Vagina (tissue), 2 donors: ENCODE measurements around the gene C11orf65. TPM values are rescaled to one million over a fixed set of nuclear protein-coding genes. Genes with fewer than 3 reads are reported as not detected.

Experiments
- DNase-seq, 2 donors: peaks; one replicate each; pipeline ENCODE4 v3.0.0-alpha.2; 2017; ENCODE audit errors: extremely low spot score in 2 of 2
- H3K27ac ChIP-seq: fragments of 200-600 bp; sonication (generic); one replicate; pipeline ENCODE4 v1.5.1; 2019
- H3K27me3 ChIP-seq: fragments of 200-600 bp; sonication (generic); one replicate; pipeline ENCODE4 v1.5.1; 2019
- H3K36me3 ChIP-seq, 2 donors: fragments of 200-600 bp; sonication (generic); one replicate each; pipeline ENCODE4 v1.5.1; 2017 to 2019
- H3K4me1 ChIP-seq: fragments of 200-600 bp; sonication (generic); one replicate; pipeline ENCODE4 v1.5.1; 2019
- H3K4me3 ChIP-seq, 2 donors: fragments of 200-600 bp; sonication (generic); 1 replicate in 1 of 2; 2 replicates in 1 of 2; pipeline ENCODE4 v1.5.1; 2016 to 2019
- H3K9me3 ChIP-seq: fragments of 200-600 bp; sonication (generic); one replicate; pipeline ENCODE4 v1.5.1; 2019
- CTCF ChIP-seq, 3 experiments: fragments of 450-650 bp in 2 of 3; fragments of 200-600 bp in 1 of 3; sonication (generic) in 1 of 3; IDR thresholded peaks; one replicate each; pipeline ENCODE4 v1.5.1; 2017 to 2019; ENCODE audit warnings: antibody characterized with exemption in 3 of 3, mild to moderate bottlenecking in 2 of 3, moderate library complexity in 2 of 3
- POLR2A ChIP-seq, 2 donors: fragments of 450-650 bp; IDR thresholded peaks; one replicate each; pipeline ENCODE4 v1.6.1; 2017; ENCODE audit warnings: antibody characterized with exemption in 2 of 2, mild to moderate bottlenecking in 2 of 2, moderate library complexity in 2 of 2
- POLR2AphosphoS5 ChIP-seq, 2 donors: sonication (generic); formaldehyde crosslinking; IDR thresholded peaks; one replicate each; pipeline ENCODE4 v1.9.0; 2017; ENCODE audit warnings: antibody characterized with exemption in 2 of 2, mild to moderate bottlenecking in 2 of 2, low read depth in 1 of 2; ENCODE audit not compliant: insufficient read depth in 1 of 2
- intact Hi-C: fragments of 100-400 bp; cut with DNase I; formaldehyde crosslinking; loops from one replicate; pipeline ENCODE4 v1.15.1; 2023
- total RNA-seq: library from RNA; depleted of rRNA; stranded (reverse); fragments of >200 nt; gene quantifications from one replicate; pipeline ENCODE4 v1.2.3, GENCODE V29; 2016

C11orf65 gene, protein sequence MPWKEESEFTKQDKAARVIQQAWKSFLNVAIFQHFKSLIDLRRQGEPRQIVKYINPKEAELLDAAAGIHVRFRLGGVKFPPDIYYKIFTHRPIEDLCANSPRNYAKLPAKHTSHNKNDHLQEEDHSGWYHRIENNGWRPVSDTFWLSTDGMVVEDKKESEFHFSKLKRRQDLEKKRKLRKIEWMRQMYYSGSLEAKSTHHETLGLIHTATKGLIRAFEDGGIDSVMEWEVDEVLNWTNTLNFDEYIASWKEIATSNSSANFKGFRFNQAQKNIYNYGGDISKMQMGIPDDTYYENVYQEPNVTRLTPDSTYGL
- total RNA-seq: 0.25 TPM

DNA sequence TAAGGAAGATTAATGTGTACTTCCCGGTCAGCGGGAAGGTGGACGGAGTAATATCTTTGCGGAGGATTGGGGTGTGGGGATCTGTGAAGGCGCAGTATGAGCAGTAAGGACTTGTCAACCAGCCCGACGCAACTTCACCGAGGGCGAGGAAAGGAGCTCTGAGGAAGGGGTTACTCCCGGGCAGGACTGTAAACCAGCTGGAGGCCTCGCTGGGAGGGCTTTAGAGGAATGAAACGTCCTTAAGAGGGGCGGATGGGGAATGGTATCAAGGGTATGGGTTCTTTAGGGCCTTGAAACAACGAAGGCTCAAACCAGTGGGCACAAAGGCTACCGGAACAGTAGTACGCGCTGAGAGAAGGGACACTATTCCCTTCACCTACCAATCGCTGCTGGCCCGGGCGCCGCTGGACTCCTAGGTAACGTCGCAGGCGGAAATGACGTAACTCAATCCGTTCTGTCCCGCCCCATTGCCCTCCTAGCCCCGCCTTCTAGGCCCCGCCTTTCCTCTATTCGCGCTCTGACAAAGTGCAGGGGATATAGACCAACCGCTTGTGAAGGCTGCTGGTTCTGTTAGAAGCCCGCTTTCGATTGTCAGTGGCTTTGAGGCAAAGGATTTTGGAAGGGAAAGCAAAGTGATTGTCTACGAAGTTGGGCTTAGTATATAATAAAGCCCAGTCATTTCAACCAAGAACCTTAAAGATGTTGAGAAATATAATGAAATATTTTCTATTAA lies at the start of gene C11orf65:
Gene C11orf65 (minus strand): TSS at position 439 of the 733 bp plus-strand sequence. CDS start 5,970 bp downstream, outside the sequence.
- peak within 1 kb of the TSS; percentile 89 for H3K27ac ChIP-seq
- H3K9me3 ChIP-seq: no peaks in the 10 kb centered on the region
- peaks cover 15% of the 10 kb centered on the region for H3K4me1 ChIP-seq
- no peaks in the 10 kb centered on the region for H3K27me3 ChIP-seq
- peak; percentile 98 for DNase-seq
- peak within 1 kb of the TSS; percentile 48 to 68 for H3K4me3 ChIP-seq
- intact Hi-C loops: no loop called here
- no peaks in the 10 kb centered on the region for H3K36me3 ChIP-seq
- peak; percentile 92 to 99 for TF ChIP-seq POLR2AphosphoS5 (IDR thresholded peaks at IDR 0.05; ENCODE audit: insufficient read depth in 1 of 2, low read depth in 1 of 2)
- peak in 1 of 3 experiments; percentile 4 for TF ChIP-seq CTCF (IDR thresholded peaks at IDR 0.05)
- peak in 1 of 2 donors; percentile 98 for TF ChIP-seq POLR2A (IDR thresholded peaks at IDR 0.05)

- no peaks in the 10 kb centered on the region for H3K27me3 ChIP-seq
- no peak for DNase-seq
- no peaks in the 10 kb centered on the region for H3K9me3 ChIP-seq
- TF ChIP-seq CTCF (IDR thresholded peaks at IDR 0.05) (no peak), POLR2A (IDR thresholded peaks at IDR 0.05) (no peak), POLR2AphosphoS5 (IDR thresholded peaks at IDR 0.05; ENCODE audit: insufficient read depth in 1 of 2, low read depth in 1 of 2) (no peak)
- no peak overlapping the region for H3K4me3 ChIP-seq
- H3K36me3 ChIP-seq: peaks cover 0 to 14% of the 10 kb centered on the region in 2 donors
- H3K4me1 ChIP-seq: no peaks in the 10 kb centered on the region
- intact Hi-C loops: no loop called here
- H3K27ac ChIP-seq: no peak overlapping the region
Observed at GRCh38 chr11:108516125-108516524, 48.8 kb upstream of the C11orf65 start.

DNA sequence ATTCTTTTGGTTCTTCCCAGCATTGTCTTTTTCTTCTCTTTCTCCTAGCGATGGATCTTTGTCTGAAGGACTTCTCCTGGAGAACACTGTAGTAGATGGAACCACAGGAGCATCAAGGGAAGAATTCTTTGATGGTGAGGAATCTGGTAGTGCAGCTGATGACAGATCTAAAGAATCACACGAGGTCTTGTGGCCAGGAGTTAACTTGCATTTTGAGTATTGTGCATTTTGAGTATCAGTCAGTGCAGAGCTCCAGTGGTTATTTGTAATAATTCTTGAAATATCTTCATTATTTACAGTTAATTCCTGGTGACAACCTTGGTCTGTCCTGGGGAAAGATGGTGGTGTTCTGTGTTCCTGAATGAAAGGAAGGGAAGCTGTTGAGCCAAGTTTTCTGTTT lies 45.4 kb upstream of the C11orf65 start:
- no peaks in the 10 kb centered on the region for H3K4me1 ChIP-seq
- no peak overlapping the region for H3K27ac ChIP-seq
- intact Hi-C loops: no loop called here
- DNase-seq: no peak
- H3K4me3 ChIP-seq: no peak overlapping the region
- no peaks in the 10 kb centered on the region for H3K27me3 ChIP-seq
- peaks cover 0 to 14% of the 10 kb centered on the region in 2 donors for H3K36me3 ChIP-seq
- no peak for TF ChIP-seq POLR2A (IDR thresholded peaks at IDR 0.05)
- no peak for TF ChIP-seq CTCF (IDR thresholded peaks at IDR 0.05)
- no peak for TF ChIP-seq POLR2AphosphoS5 (IDR thresholded peaks at IDR 0.05; ENCODE audit: insufficient read depth in 1 of 2, low read depth in 1 of 2)
- H3K9me3 ChIP-seq: no peaks in the 10 kb centered on the region

DNA sequence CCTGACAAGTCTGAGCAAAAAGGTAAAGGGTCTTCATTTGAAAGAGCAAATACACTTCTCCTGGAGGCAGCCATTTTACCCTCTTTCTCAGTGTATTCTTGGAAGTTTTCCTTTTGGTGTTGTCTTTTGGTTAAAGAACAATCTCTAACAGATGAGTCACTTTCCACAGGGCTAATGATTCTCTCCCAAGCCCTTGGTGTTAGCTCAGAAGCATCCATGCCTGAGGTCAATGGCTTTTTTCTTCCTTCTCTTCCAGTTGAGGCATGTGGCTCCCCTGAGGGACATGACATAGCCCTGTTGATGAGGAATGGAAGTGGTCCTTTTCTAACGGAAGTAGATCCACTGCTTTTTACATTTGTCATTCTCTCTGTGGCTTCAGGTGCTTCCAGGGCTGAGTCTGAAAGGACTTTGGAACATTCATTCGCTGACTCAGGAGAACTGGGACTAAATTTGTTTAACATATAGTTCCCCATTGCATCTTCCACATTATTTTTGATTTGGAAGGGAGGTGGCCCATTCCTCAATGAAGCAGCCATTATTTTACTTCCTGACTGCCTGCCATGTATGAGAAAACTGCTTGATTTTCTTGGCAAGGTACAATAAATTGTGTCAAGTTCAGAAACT lies 44.6 kb upstream of the C11orf65 start:
- H3K4me1 ChIP-seq: no peaks in the 10 kb centered on the region
- peaks cover 0 to 14% of the 10 kb centered on the region in 2 donors for H3K36me3 ChIP-seq
- intact Hi-C loops: no loop called here
- H3K9me3 ChIP-seq: no peaks in the 10 kb centered on the region
- no peak overlapping the region for H3K27ac ChIP-seq
- H3K4me3 ChIP-seq: no peak overlapping the region
- H3K27me3 ChIP-seq: no peaks in the 10 kb centered on the region
- DNase-seq: no peak
- TF ChIP-seq POLR2AphosphoS5 (IDR thresholded peaks at IDR 0.05; ENCODE audit: insufficient read depth in 1 of 2, low read depth in 1 of 2) (no peak), POLR2A (IDR thresholded peaks at IDR 0.05) (no peak), CTCF (IDR thresholded peaks at IDR 0.05) (no peak)
